HepG2 (cell line): Measurements from ENCODE around the gene MIA2. TPM values are rescaled to one million over a fixed set of nuclear protein-coding genes. Genes with fewer than 3 reads are reported as not detected.

Experiments used
- CCAR2 ChIP-seq: fragments of 200-400 bp; formaldehyde crosslinking; optimal IDR thresholded peaks from 2 replicates; pipeline ENCODE3; 2018; ENCODE audit warnings: low read depth, mild to moderate bottlenecking, low read length, moderate library complexity
- ELF3 ChIP-seq: IDR thresholded peaks from 2 replicates; pipeline ENCODE4 v1.6.1; 2016; ENCODE audit warnings: missing genetic modification reagents, missing compliant biosample characterization
- FOXC1 ChIP-seq: sonication (generic); formaldehyde crosslinking; IDR thresholded peaks from 2 replicates; pipeline ENCODE4 v1.8.0; 2022; ENCODE audit warnings: mild to moderate bottlenecking, missing genetic modification reagents, borderline replicate concordance
- ISX ChIP-seq: sonication (generic); formaldehyde crosslinking; conservative IDR thresholded peaks from 2 replicates; pipeline ENCODE4 v1.5.0; 2020; ENCODE audit warnings: missing genetic modification reagents
- NFE2L1 ChIP-seq: sonication (generic); formaldehyde crosslinking; IDR thresholded peaks from 2 replicates; pipeline ENCODE4 v1.4.0; 2020; ENCODE audit warnings: missing genetic modification reagents, mild to moderate bottlenecking, borderline replicate concordance
- SOX13 ChIP-seq, 3 experiments: fragments of 450-650 bp in 1 of 3; sonication (generic) in 1 of 3; formaldehyde crosslinking in 1 of 3; IDR thresholded peaks in 2 of 3; conservative IDR thresholded peaks in 1 of 3; 2 replicates each; pipeline versions ENCODE4 v1.5.0 to v1.6.1; 2016 to 2020; ENCODE audit warnings: antibody characterized with exemption in 1 of 3, mild to moderate bottlenecking in 1 of 3, missing compliant biosample characterization in 1 of 3, missing genetic modification reagents in 1 of 3, moderate library complexity in 1 of 3
- TOE1 ChIP-seq: sonication (generic); formaldehyde crosslinking; IDR thresholded peaks from 2 replicates; pipeline ENCODE4 v1.4.0; 2020; ENCODE audit warnings: mild to moderate bottlenecking, missing genetic modification reagents
- YEATS2 ChIP-seq: sonication (generic); formaldehyde crosslinking; IDR thresholded peaks from 2 replicates; pipeline ENCODE4 v1.4.0; 2020; ENCODE audit warnings: missing genetic modification reagents, borderline replicate concordance
- ZFX ChIP-seq: sonication (generic); formaldehyde crosslinking; IDR thresholded peaks from 2 replicates; pipeline ENCODE4 v1.4.0; 2020; ENCODE audit warnings: mild to moderate bottlenecking, low read depth, missing genetic modification reagents, moderate library complexity
- ZFY ChIP-seq: sonication (generic); formaldehyde crosslinking; IDR thresholded peaks from 2 replicates; pipeline ENCODE4 v1.4.0; 2020; ENCODE audit warnings: missing genetic modification reagents
- polyA plus RNA-seq, 8 experiments: library from polyadenylated mRNA; depleted of rRNA in 3 of 8; stranded (reverse) in 7 of 8; unstranded in 1 of 8; fragments of >200 nt; fragmentation: Illumina TruSeq in 4 of 8; extraction: Trizol in 4 of 8; gene quantifications; 2 replicates each; pipeline versions ENCODE4 v1.2.1 to v1.2.3, GENCODE V29; 2011 to 2016; ENCODE audit warnings: low read depth in 4 of 8, missing spikeins in 1 of 8, mixed read lengths in 1 of 8; ENCODE audit not compliant: insufficient read depth in 1 of 8
- total RNA-seq, 5 experiments: library from RNA; depleted of rRNA; stranded (reverse); fragments of >200 nt; fragmentation: Illumina TruSeq; extraction: Trizol; gene quantifications; 2 replicates each; pipeline ENCODE4 v1.2.3, GENCODE V29; 2016; ENCODE audit warnings: low read depth in 1 of 5
- TF ChIP-seq, protein P1 (sequence below), 2 experiments: sonication (generic) in 1 of 2; formaldehyde crosslinking in 1 of 2; IDR thresholded peaks; 2 replicates each; pipeline versions ENCODE4 v1.6.1 to v1.9.0; 2014 to 2022; ENCODE audit warnings: antibody characterized with exemption in 1 of 2, borderline replicate concordance in 1 of 2, inconsistent platforms in 1 of 2, low read depth in 1 of 2, missing genetic modification reagents in 1 of 2
- TF ChIP-seq, protein P2 (sequence below): sonication (generic); formaldehyde crosslinking; IDR thresholded peaks from 2 replicates; pipeline ENCODE4 v1.4.0; 2020; ENCODE audit warnings: mild to moderate bottlenecking, missing genetic modification reagents, borderline replicate concordance
- TF ChIP-seq, protein P3 (sequence below): sonication (generic); formaldehyde crosslinking; IDR thresholded peaks from 2 replicates; pipeline ENCODE4 v1.5.1; 2020; ENCODE audit warnings: missing genetic modification reagents, mild to moderate bottlenecking, borderline replicate concordance

The MIA2 gene
- total and polyA plus RNA-seq, 2 of the 13 experiments (the other 11 are each of a cell fraction or from before 2014, with no cell fraction given) = 134 to 158 TPM

DNA sequence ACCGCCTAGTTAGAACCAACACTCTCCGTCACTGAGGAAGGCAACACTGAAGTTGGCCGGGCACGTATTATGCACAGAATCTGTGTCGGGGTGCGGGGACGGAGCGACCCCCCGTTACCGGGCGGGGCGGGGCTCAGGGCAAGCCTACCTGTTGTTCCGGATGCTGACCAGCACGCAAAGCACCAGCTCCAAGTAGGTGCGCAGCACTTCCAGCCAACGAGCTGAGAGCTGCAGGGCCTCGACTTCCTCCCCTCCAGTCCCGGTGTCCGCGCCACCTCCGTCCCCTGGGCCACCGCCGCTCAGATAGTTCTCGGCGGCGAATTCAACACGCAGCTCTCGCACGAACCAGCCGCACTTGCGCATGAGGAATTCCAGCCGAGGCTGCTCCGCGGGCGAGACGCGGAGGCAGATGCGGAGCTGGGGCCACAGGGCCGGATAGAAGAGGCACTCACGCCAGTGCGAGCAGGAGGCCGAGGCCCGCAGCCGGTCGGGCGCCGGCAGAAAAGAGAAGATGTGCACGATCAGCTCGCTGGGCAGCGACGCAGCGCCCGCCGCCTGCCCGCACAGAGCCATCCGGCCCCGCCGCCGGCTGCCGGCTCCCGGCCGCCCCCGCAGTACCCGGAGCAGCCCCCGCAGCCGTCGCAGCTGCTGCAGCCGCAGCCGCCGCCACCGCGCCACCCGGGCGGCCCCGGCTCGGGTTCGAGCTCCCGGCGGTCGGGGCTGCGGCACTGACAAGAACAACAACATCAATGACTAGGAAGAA is 197.9 kb downstream of the MIA2 start (continued):
- TF ChIP-seq, protein P1, sequence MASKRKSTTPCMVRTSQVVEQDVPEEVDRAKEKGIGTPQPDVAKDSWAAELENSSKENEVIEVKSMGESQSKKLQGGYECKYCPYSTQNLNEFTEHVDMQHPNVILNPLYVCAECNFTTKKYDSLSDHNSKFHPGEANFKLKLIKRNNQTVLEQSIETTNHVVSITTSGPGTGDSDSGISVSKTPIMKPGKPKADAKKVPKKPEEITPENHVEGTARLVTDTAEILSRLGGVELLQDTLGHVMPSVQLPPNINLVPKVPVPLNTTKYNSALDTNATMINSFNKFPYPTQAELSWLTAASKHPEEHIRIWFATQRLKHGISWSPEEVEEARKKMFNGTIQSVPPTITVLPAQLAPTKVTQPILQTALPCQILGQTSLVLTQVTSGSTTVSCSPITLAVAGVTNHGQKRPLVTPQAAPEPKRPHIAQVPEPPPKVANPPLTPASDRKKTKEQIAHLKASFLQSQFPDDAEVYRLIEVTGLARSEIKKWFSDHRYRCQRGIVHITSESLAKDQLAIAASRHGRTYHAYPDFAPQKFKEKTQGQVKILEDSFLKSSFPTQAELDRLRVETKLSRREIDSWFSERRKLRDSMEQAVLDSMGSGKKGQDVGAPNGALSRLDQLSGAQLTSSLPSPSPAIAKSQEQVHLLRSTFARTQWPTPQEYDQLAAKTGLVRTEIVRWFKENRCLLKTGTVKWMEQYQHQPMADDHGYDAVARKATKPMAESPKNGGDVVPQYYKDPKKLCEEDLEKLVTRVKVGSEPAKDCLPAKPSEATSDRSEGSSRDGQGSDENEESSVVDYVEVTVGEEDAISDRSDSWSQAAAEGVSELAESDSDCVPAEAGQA (IDR thresholded peaks at IDR 0.05; ENCODE audit: low read depth) = no peak
- TF ChIP-seq, protein P1 (CRISPR knock-in tag; IDR thresholded peaks at IDR 0.05; ENCODE audit: borderline replicate concordance) = no peak
- no peak for TF ChIP-seq TOE1
- no peak for TF ChIP-seq ELF3 (CRISPR knock-in tag)
- peak; percentile 92; the same call in 1 of the 2 replicates for TF ChIP-seq NFE2L1 (CRISPR knock-in tag)
- no peak for TF ChIP-seq ISX
- TF ChIP-seq CCAR2 = no peak
- TF ChIP-seq FOXC1 (CRISPR knock-in tag) = 0 out of 2 replicates have a peak, but pooled peaks have one; percentile 16
- TF ChIP-seq ZFX (CRISPR knock-in tag) = peak; percentile 76
- peak; percentile 78 for TF ChIP-seq ZFY (CRISPR knock-in tag)
- no peak for TF ChIP-seq SOX13 (IDR thresholded peaks at IDR 0.05)
- peak in 1 of 2 experiments; percentile 20; a peak in 2 of 4 replicates for TF ChIP-seq SOX13 (CRISPR knock-in tag; conservative IDR thresholded peaks at IDR 0.05 in 1 of 2, IDR thresholded peaks at IDR 0.05 in 1 of 2)
- peak; percentile 30; the same call in 1 of the 2 replicates for TF ChIP-seq YEATS2 (CRISPR knock-in tag)
- TF ChIP-seq, protein P2, sequence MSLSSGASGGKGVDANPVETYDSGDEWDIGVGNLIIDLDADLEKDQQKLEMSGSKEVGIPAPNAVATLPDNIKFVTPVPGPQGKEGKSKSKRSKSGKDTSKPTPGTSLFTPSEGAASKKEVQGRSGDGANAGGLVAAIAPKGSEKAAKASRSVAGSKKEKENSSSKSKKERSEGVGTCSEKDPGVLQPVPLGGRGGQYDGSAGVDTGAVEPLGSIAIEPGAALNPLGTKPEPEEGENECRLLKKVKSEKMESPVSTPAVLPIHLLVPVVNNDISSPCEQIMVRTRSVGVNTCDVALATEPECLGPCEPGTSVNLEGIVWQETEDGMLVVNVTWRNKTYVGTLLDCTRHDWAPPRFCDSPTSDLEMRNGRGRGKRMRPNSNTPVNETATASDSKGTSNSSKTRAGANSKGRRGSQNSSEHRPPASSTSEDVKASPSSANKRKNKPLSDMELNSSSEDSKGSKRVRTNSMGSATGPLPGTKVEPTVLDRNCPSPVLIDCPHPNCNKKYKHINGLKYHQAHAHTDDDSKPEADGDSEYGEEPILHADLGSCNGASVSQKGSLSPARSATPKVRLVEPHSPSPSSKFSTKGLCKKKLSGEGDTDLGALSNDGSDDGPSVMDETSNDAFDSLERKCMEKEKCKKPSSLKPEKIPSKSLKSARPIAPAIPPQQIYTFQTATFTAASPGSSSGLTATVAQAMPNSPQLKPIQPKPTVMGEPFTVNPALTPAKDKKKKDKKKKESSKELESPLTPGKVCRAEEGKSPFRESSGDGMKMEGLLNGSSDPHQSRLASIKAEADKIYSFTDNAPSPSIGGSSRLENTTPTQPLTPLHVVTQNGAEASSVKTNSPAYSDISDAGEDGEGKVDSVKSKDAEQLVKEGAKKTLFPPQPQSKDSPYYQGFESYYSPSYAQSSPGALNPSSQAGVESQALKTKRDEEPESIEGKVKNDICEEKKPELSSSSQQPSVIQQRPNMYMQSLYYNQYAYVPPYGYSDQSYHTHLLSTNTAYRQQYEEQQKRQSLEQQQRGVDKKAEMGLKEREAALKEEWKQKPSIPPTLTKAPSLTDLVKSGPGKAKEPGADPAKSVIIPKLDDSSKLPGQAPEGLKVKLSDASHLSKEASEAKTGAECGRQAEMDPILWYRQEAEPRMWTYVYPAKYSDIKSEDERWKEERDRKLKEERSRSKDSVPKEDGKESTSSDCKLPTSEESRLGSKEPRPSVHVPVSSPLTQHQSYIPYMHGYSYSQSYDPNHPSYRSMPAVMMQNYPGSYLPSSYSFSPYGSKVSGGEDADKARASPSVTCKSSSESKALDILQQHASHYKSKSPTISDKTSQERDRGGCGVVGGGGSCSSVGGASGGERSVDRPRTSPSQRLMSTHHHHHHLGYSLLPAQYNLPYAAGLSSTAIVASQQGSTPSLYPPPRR (CRISPR knock-in tag) = peak; percentile 51; the same call in 1 of the 2 replicates
- TF ChIP-seq, protein P3, sequence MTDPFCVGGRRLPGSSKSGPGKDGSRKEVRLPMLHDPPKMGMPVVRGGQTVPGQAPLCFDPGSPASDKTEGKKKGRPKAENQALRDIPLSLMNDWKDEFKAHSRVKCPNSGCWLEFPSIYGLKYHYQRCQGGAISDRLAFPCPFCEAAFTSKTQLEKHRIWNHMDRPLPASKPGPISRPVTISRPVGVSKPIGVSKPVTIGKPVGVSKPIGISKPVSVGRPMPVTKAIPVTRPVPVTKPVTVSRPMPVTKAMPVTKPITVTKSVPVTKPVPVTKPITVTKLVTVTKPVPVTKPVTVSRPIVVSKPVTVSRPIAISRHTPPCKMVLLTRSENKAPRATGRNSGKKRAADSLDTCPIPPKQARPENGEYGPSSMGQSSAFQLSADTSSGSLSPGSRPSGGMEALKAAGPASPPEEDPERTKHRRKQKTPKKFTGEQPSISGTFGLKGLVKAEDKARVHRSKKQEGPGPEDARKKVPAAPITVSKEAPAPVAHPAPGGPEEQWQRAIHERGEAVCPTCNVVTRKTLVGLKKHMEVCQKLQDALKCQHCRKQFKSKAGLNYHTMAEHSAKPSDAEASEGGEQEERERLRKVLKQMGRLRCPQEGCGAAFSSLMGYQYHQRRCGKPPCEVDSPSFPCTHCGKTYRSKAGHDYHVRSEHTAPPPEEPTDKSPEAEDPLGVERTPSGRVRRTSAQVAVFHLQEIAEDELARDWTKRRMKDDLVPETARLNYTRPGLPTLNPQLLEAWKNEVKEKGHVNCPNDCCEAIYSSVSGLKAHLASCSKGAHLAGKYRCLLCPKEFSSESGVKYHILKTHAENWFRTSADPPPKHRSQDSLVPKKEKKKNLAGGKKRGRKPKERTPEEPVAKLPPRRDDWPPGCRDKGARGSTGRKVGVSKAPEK (CRISPR knock-in tag) = 0 out of 2 replicates have a peak, but pooled peaks have one; percentile 2
